ENCODE results near the gene RAD52.
"Not testable (repeated sequence)": the region's sequence is repeated elsewhere in the genome, so short reads cannot be mapped to it uniquely, and the experiment has no call there.

RAD52 gene

GRCh38 chr12:966724-967123 lies 17.2 kb upstream of the RAD52 start:
- no peak for DNase-seq

- DNase-seq: no peak
Observed at GRCh38 chr12:958588-959123, 9.2 kb upstream of the RAD52 start.

- no peak for DNase-seq
Observed at GRCh38 chr12:955939-956338, 6.4 kb upstream of the RAD52 start.

- DNase-seq: no peak
Observed at GRCh38 chr12:954741-955140, 5.2 kb upstream of the RAD52 start.

GRCh38 chr12:953776-954175 lies 4.3 kb upstream of the RAD52 start:
- DNase-seq: peak; percentile 67

GRCh38 chr12:951176-951575 lies 1.7 kb upstream of the RAD52 start:
- DNase-seq: no peak

GRCh38 chr12:948238-948637 lies 1.3 kb downstream of the RAD52 start:
- DNase-seq: no peak

- no peak for DNase-seq
Observed at GRCh38 chr12:946631-947030, 2.9 kb downstream of the RAD52 start.

- no peak for DNase-seq
Observed at GRCh38 chr12:946212-946611, 3.3 kb downstream of the RAD52 start.

- DNase-seq: no peak
Observed at GRCh38 chr12:944211-944610, 5.3 kb downstream of the RAD52 start.

- peak; percentile 7 for DNase-seq
Observed at GRCh38 chr12:943051-943450, 6.4 kb downstream of the RAD52 start.

- no peak for DNase-seq
Observed at GRCh38 chr12:938810-939209, 10.7 kb downstream of the RAD52 start.

GRCh38 chr12:936377-937345 lies 12.8 kb downstream of the RAD52 start:
- DNase-seq: no peak

GRCh38 chr12:935891-936290 lies 13.6 kb downstream of the RAD52 start:
- DNase-seq: not testable (repeated sequence)

- DNase-seq: no peak
Observed at GRCh38 chr12:931591-931990, 17.9 kb downstream of the RAD52 start.

- DNase-seq: no peak
Observed at GRCh38 chr12:931060-931459, 18.4 kb downstream of the RAD52 start.

GRCh38 chr12:926641-927040 lies 22.9 kb downstream of the RAD52 start:
- DNase-seq: no peak

GRCh38 chr12:922285-922684 lies 27.2 kb downstream of the RAD52 start:
- DNase-seq: no peak

- DNase-seq: no peak
Observed at GRCh38 chr12:920676-921075, 28.8 kb downstream of the RAD52 start.

GRCh38 chr12:916712-917445 lies 32.6 kb downstream of the RAD52 start:
- DNase-seq: no peak

- no peak for DNase-seq
Observed at GRCh38 chr12:916240-916639, 33.3 kb downstream of the RAD52 start.

GRCh38 chr12:915090-915489 lies 34.4 kb downstream of the RAD52 start:
- no peak for DNase-seq

- no peak for DNase-seq
Observed at GRCh38 chr12:913919-914698, 35.4 kb downstream of the RAD52 start.

Measured in NCI-H446 treated with DMSO at 0.1 percent for 48 hours (cell line).